Ascending aorta (tissue), 2 donors: Measurements from ENCODE around the gene CLCN4. TPM values are rescaled to one million over a fixed set of nuclear protein-coding genes. Genes with fewer than 3 reads are reported as not detected.

Experiments
- DNase-seq, 2 donors: peaks; one replicate each; pipeline ENCODE4 v3.0.0-alpha.2; 2019; ENCODE audit warnings: low spot score in 2 of 2
- H3K27ac ChIP-seq, 2 donors: fragments of 200-600 bp; sonication (generic); one replicate each; pipeline ENCODE4 v1.5.1; 2016 to 2017; ENCODE audit warnings: mild to moderate bottlenecking in 1 of 2
- H3K27me3 ChIP-seq: fragments of 200-600 bp; sonication (generic); one replicate; pipeline ENCODE4 v1.5.1; 2017
- H3K36me3 ChIP-seq, 2 donors: fragments of 200-600 bp; sonication (generic); one replicate each; pipeline ENCODE4 v1.5.1; 2016
- H3K4me1 ChIP-seq, 2 donors: fragments of 200-600 bp; sonication (generic); one replicate each; pipeline ENCODE4 v1.5.1; 2016 to 2017; ENCODE audit warnings: mild to moderate bottlenecking in 1 of 2
- H3K4me3 ChIP-seq, 2 donors: fragments of 200-600 bp; sonication (generic); one replicate each; pipeline ENCODE4 v1.5.1; 2016 to 2017; ENCODE audit warnings: mild to moderate bottlenecking in 1 of 2
- H3K9me3 ChIP-seq, 2 donors: fragments of 200-600 bp; sonication (generic); one replicate each; pipeline ENCODE4 v1.5.1; 2016
- CTCF ChIP-seq, 3 experiments: fragments of 200-600 bp in 2 of 3; fragments of 450-650 bp in 1 of 3; sonication (generic) in 2 of 3; IDR thresholded peaks; one replicate each; pipeline ENCODE4 v1.5.1; 2016 to 2019; ENCODE audit warnings: antibody characterized with exemption in 3 of 3, mild to moderate bottlenecking in 1 of 3, moderate library complexity in 1 of 3
- intact Hi-C: fragments of 100-400 bp; cut with DNase I; formaldehyde crosslinking; loops from one replicate; pipeline ENCODE4 v1.15.1; 2023
- total RNA-seq: library from RNA; depleted of rRNA; stranded (reverse); fragments of >200 nt; gene quantifications from one replicate; pipeline ENCODE4 v1.1.0, GENCODE V29; 2016

Gene CLCN4
- total RNA-seq, 1 donor from 2014 or later: 4.4 TPM

GRCh38 chrX:10121787-10122186, 35.0 kb upstream of the CLCN4 start:
- Histone ChIP-seq H3K4me1 (peaks cover 2 to 3% of the 10 kb centered on the region in 2 donors), H3K36me3 (peaks cover 11 to 23% of the 10 kb centered on the region in 2 donors), H3K27me3 (no peaks in the 10 kb centered on the region), H3K27ac (peak overlapping the region; percentile 24 to 27), H3K4me3 (no peak overlapping the region), H3K9me3 (no peaks in the 10 kb centered on the region)
- no peak for DNase-seq
- intact Hi-C loops: no loop called here
- no peak for TF ChIP-seq CTCF (IDR thresholded peaks at IDR 0.05)

- Histone ChIP-seq H3K36me3 (peaks cover 13 to 30% of the 10 kb centered on the region in 2 donors), H3K4me1 (peaks cover 2 to 3% of the 10 kb centered on the region in 2 donors), H3K9me3 (no peaks in the 10 kb centered on the region), H3K27ac (no peak overlapping the region), H3K4me3 (no peak overlapping the region), H3K27me3 (no peaks in the 10 kb centered on the region)
- TF ChIP-seq CTCF (IDR thresholded peaks at IDR 0.05): no peak
- intact Hi-C loops: no loop called here
- DNase-seq: no peak
These were observed 32.1 kb upstream of the CLCN4 start for GRCh38 chrX:10124506-10125247.

GRCh38 chrX:10125248-10125615, 31.5 kb upstream of the CLCN4 start:
- Histone ChIP-seq H3K27me3 (no peaks in the 10 kb centered on the region), H3K36me3 (peaks cover 13 to 30% of the 10 kb centered on the region in 2 donors), H3K4me3 (no peak overlapping the region), H3K27ac (no peak overlapping the region), H3K9me3 (no peaks in the 10 kb centered on the region), H3K4me1 (peaks cover 0 to 3% of the 10 kb centered on the region in 2 donors)
- intact Hi-C loops: no loop called here
- TF ChIP-seq CTCF (IDR thresholded peaks at IDR 0.05): no peak
- no peak for DNase-seq

- no peak for TF ChIP-seq CTCF (IDR thresholded peaks at IDR 0.05)
- H3K27me3 ChIP-seq: no peaks in the 10 kb centered on the region
- peaks cover 0 to 3% of the 10 kb centered on the region in 2 donors for H3K4me1 ChIP-seq
- H3K36me3 ChIP-seq: peaks cover 13 to 30% of the 10 kb centered on the region in 2 donors
- DNase-seq: no peak
- intact Hi-C loops: no loop called here
- H3K27ac ChIP-seq: no peak overlapping the region
- H3K9me3 ChIP-seq: no peaks in the 10 kb centered on the region
- H3K4me3 ChIP-seq: no peak overlapping the region
These were observed 30.7 kb upstream of the CLCN4 start for GRCh38 chrX:10126044-10126443.

GRCh38 chrX:10126834-10127233, 29.9 kb upstream of the CLCN4 start:
- peaks cover 13 to 30% of the 10 kb centered on the region in 2 donors for H3K36me3 ChIP-seq
- no peaks in the 10 kb centered on the region for H3K27me3 ChIP-seq
- intact Hi-C loops: no loop called here
- H3K27ac ChIP-seq: no peak overlapping the region
- no peaks in the 10 kb centered on the region for H3K9me3 ChIP-seq
- no peak for DNase-seq
- H3K4me3 ChIP-seq: no peak overlapping the region
- no peak for TF ChIP-seq CTCF (IDR thresholded peaks at IDR 0.05)
- H3K4me1 ChIP-seq: peaks cover 0 to 3% of the 10 kb centered on the region in 2 donors
